ENCODE measurements around the gene FAM181A.

Gene FAM181A

DNA sequence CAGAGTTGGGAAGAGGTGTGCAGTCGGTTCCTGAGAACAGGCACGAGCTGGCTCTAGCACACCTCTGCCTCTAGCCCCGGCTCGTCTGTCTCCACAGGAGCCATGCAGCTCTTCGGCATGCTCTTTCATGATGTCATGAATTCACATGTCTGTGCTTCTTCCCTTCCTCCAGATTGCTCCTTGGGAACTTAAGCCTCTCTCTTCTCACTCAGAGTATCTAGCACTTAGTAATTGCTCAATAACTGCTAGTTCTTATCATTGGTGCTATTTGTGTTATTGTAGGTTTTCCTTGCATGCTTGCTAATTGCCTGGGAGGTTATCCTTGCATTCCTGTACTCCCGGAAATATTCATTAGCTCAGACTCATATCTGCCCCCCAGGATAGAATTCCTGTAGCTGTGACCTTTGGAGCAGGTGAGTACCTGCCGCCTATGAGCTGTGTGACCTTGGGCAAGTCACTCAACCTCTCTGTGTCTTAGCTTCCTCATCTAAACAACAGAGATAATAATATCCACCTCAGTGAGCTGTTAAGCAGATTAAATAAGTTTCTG, 19.5 kb downstream of the FAM181A start:
- no peaks in the 10 kb centered on the region for H3K27me3 Mint-ChIP-seq
- peaks cover 70% of the 10 kb centered on the region for H3K36me3 Mint-ChIP-seq (ENCODE audit: low read depth)
- H3K9me3 Mint-ChIP-seq, result no peaks in the 10 kb centered on the region
- H3K4me3 Mint-ChIP-seq, result no peak overlapping the region
- H3K27ac Mint-ChIP-seq, result no peak overlapping the region
- peaks cover 20% of the 10 kb centered on the region for H3K4me1 Mint-ChIP-seq (ENCODE audit: low read depth)
- DNase-seq, result no peak

DNA sequence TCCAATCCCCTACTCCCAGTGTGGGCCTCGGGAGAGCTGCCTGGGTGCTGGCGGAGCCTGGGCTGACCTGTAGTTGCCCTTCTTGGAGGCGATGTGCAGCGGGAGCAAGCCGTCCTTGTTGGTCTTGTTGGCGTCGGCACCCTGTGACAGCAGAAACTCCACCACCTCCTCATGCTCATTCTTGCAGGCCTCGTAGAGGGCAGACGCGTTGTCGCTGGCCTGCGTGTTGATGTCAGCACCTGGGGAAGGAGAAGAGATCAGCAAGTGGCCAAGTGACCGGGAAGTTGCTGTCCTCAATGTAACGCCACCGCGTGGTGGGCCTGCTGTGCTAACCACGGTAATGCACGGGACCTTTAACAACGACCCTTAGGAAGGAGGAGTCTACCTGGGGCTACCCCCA, 20.1 kb downstream of the FAM181A start:
- Mint-ChIP-seq H3K9me3 (no peaks in the 10 kb centered on the region), H3K4me3 (no peak overlapping the region), H3K4me1 (ENCODE audit: low read depth) (peaks cover 25% of the 10 kb centered on the region), H3K36me3 (ENCODE audit: low read depth) (peaks cover 67% of the 10 kb centered on the region), H3K27ac (no peak overlapping the region), H3K27me3 (no peaks in the 10 kb centered on the region)
- DNase-seq, result no peak

DNA sequence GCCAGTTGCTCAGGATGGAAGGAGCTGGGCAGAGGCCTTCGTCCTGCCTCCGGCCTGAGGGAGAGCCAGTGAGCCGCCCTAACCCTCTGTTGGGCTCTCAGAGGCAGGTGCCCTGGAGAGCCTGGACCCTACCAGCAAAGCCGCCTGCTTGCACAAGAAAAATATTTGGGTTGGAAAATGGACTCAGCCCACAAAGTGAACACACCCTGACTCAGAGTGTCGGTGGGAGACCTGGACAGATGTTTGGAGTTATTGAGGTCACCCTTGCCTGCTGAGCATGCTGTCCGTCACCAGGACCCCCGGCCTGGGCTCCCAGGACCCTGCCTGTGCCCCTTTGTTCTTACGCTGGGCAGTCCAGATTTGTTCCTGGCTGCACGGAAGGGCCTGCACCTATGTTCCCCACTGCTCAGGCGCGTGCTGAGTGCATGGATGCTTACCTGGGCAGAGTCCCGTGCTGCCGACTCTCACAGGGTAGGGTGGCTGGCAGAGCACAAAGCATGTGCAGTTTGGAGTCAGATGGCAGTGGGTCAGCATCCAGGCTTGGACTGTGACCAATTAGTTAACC, 22.4 kb downstream of the FAM181A start:
- no peak overlapping the region for H3K27ac Mint-ChIP-seq
- no peak overlapping the region for H3K4me3 Mint-ChIP-seq
- no peaks in the 10 kb centered on the region for H3K9me3 Mint-ChIP-seq

DNA sequence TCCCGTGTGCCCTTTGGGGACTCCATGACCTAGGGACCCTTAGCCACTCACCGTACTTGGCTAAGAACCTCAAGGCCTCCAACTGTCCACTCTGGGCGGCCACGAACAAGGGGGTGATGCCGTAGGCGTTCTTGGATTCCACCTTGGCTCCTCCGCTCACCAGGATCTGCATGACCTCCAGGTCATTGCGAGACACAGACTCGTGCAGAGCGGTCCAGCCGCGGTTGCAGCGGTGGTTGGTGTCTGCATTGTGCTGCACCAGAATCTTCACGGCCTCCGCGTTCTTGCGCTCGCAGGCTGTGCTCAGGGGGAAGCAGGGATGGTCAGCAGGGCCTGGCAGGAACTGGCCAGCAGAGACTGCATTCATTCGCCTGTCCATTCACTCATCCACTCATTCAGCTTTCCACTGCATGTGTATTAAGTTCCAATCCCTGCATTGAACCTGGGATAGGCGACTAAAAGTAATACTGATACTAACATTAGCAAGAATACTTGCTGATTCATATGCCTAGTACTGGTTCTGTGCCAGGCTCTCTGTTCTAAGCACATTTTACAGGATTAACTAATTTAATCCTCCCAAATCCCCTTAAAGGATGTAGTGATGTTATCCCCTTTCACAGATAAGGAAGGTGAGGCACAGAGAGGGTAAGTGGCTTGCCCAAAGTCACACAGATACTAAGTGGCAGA, 23.9 kb downstream of the FAM181A start:
- Mint-ChIP-seq H3K27me3 (no peaks in the 10 kb centered on the region), H3K4me3 (no peak overlapping the region), H3K36me3 (ENCODE audit: low read depth) (peaks cover 70% of the 10 kb centered on the region), H3K9me3 (no peaks in the 10 kb centered on the region), H3K4me1 (ENCODE audit: low read depth) (peaks cover 62% of the 10 kb centered on the region), H3K27ac (peak overlapping the region; percentile 56)
- DNase-seq, result no peak

More for the DNA sequence above, 22.4 kb downstream of the FAM181A start:
- Mint-ChIP-seq H3K27me3 (no peaks in the 10 kb centered on the region), H3K36me3 (ENCODE audit: low read depth) (peaks cover 70% of the 10 kb centered on the region), H3K4me1 (ENCODE audit: low read depth) (peaks cover 47% of the 10 kb centered on the region)
- no peak for DNase-seq

DNA sequence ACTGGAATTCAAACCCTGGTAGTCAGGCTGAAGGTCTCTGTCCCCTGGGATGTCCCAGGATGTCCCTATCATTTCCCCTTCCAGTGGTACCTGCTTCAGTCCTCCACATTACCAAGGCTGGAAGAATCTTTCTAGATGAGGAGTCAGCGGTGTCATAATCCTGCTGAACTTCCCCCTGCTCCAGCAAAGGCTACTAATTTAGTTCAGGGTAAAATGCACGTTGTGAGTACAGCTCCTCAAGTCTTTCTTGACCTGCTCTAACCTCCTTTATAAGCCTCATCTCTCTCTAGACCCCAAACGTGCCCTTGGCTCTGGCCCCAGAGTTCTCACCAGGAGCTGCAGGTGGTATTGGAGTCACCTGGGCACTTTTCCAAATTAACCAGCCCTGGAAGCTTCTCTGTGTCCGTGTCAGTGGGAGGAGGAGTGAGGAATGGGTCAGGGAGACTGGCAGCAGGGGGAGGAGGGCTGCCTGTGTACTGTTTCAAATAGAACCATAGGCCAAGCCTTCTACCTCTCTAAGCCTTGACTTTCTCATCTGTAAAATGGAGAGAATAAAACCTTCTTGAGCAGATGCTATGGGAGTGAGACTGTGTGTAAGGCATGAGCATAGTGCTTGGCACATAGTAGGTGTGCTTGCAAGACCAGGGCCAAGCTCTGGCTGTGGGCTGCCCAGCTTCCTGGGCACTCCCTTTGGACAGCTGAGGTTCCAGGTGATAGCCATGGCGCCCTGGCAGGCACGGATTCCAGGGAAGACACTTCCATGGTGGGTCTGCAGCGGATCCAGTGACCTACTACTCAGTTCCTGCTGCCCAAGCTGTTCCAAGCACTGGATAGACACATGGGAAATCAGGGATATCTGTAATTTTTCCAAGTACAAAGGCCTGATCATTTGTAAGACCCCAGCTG, 24.7 kb downstream of the FAM181A start:
- H3K27me3 Mint-ChIP-seq, result no peaks in the 10 kb centered on the region
- H3K4me1 Mint-ChIP-seq (ENCODE audit: low read depth), result peaks cover 68% of the 10 kb centered on the region
- no peak for DNase-seq
- H3K4me3 Mint-ChIP-seq, result no peak overlapping the region
- peak overlapping the region; percentile 56 for H3K27ac Mint-ChIP-seq
- no peaks in the 10 kb centered on the region for H3K9me3 Mint-ChIP-seq
- H3K36me3 Mint-ChIP-seq (ENCODE audit: low read depth), result peaks cover 64% of the 10 kb centered on the region

DNA sequence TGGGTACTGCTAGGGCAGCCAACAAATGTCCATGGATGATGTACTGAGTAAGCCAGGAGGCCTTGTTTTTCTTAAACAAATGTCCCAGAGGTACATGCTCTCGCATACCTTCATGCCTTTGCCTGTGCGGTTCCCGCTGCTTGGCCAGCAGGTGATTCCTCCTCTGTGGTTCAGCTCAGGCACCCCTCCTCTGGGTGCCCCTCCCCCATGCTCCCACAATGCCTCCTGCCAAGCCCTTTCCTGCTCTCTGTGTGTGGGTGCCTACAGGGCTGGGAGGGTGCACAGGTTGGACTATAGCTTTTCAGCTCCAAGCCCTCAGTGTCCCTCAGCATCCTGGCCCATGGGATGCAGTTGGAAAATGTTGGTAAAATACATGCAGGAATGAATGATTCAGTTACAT, 25.7 kb downstream of the FAM181A start:
- Mint-ChIP-seq H3K4me1 (ENCODE audit: low read depth) (peaks cover 77% of the 10 kb centered on the region), H3K36me3 (ENCODE audit: low read depth) (peaks cover 63% of the 10 kb centered on the region), H3K27me3 (no peaks in the 10 kb centered on the region), H3K27ac (peak overlapping the region; percentile 6), H3K9me3 (no peaks in the 10 kb centered on the region), H3K4me3 (peak overlapping the region; percentile 82)
- DNase-seq, result no peak

DNA sequence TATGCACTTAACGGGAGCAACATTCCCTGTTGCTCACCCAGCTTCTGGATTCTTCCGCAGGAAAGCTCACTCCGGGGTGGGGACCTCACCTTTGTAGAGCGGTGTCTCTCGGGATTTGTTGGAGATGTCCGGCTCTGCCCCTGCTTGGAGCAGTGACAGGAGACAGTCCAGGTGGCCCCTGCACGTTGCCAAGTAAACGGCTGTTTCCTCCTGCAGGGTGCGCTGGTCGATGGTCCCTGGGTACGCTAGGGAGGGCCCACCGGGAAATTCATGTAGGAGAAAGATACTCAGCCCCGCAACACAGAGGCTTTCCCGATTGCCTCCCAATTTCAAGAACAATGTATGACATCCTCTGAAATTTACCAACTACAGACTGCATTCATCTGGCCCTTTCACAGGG, 26.1 kb downstream of the FAM181A start:
- peaks cover 64% of the 10 kb centered on the region for H3K36me3 Mint-ChIP-seq (ENCODE audit: low read depth)
- DNase-seq, result no peak
- H3K9me3 Mint-ChIP-seq, result no peaks in the 10 kb centered on the region
- H3K4me3 Mint-ChIP-seq, result peak overlapping the region; percentile 82
- H3K27ac Mint-ChIP-seq, result no peak overlapping the region
- H3K27me3 Mint-ChIP-seq, result no peaks in the 10 kb centered on the region
- peaks cover 82% of the 10 kb centered on the region for H3K4me1 Mint-ChIP-seq (ENCODE audit: low read depth)

DNA sequence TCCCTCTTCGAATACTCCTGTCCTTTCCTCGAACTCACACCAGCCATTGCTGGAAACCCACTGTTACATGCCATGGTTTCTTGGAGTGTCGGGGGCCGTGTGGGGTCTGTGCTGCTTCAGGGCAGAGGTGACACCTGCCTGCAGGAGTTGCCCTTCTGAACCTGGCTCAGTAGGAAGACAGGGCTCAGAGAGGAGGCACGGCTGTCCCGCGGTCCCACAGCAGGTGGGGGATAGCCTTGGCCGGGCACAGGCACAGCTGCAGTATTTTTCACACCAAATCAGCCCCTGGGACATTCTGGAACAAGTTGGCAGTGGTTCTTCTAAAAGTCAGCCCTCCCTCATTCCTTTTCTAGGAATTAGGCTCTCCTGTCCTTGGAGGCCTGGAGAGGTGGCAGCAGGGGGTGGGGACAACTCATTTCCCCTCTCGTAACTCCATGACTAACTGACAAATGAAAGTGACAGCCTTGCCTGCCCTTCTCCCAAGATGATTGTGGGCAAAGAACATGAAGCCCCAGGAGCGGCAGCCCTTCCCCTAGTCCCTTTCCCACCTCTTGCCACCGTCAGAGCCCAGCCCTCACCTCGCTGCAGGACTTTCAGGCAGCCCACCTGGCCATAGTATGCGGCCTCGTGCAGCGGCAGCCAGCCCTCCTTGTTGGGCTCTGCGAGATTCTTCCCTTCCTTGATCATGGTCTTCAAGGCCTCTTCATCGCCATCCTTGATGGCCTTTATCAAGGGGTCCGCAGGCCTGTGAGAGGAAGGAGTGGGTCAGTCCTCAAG, 26.8 kb downstream of the FAM181A start:
- H3K27ac Mint-ChIP-seq, result peak overlapping the region; percentile 97
- H3K4me1 Mint-ChIP-seq (ENCODE audit: low read depth), result peaks cover 88% of the 10 kb centered on the region
- H3K4me3 Mint-ChIP-seq, result peak overlapping the region; percentile 82
- no peaks in the 10 kb centered on the region for H3K9me3 Mint-ChIP-seq
- DNase-seq, result no peak
- no peaks in the 10 kb centered on the region for H3K27me3 Mint-ChIP-seq
- H3K36me3 Mint-ChIP-seq (ENCODE audit: low read depth), result peaks cover 63% of the 10 kb centered on the region

DNA sequence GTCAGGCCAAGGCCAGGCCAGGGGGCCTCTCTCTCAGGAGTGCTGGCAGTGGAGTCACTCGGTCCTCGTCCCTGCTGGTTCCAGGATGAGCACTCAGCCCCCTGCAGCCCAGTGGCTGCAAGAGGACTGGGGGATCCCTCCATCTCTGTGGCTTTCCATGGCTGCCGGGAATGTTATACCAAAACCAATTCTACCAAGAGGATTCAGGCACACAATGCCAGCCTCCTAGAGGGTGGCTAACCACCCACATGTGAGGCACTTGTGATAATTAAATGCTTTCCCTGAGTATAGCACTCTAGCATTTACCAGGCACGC, 27.3 kb downstream of the FAM181A start:
- H3K36me3 Mint-ChIP-seq (ENCODE audit: low read depth), result peaks cover 62% of the 10 kb centered on the region
- no peaks in the 10 kb centered on the region for H3K9me3 Mint-ChIP-seq
- peak overlapping the region; percentile 82 for H3K4me3 Mint-ChIP-seq
- no peaks in the 10 kb centered on the region for H3K27me3 Mint-ChIP-seq
- DNase-seq, result no peak
- peaks cover 94% of the 10 kb centered on the region for H3K4me1 Mint-ChIP-seq (ENCODE audit: low read depth)
- H3K27ac Mint-ChIP-seq, result peak overlapping the region; percentile 97

DNA sequence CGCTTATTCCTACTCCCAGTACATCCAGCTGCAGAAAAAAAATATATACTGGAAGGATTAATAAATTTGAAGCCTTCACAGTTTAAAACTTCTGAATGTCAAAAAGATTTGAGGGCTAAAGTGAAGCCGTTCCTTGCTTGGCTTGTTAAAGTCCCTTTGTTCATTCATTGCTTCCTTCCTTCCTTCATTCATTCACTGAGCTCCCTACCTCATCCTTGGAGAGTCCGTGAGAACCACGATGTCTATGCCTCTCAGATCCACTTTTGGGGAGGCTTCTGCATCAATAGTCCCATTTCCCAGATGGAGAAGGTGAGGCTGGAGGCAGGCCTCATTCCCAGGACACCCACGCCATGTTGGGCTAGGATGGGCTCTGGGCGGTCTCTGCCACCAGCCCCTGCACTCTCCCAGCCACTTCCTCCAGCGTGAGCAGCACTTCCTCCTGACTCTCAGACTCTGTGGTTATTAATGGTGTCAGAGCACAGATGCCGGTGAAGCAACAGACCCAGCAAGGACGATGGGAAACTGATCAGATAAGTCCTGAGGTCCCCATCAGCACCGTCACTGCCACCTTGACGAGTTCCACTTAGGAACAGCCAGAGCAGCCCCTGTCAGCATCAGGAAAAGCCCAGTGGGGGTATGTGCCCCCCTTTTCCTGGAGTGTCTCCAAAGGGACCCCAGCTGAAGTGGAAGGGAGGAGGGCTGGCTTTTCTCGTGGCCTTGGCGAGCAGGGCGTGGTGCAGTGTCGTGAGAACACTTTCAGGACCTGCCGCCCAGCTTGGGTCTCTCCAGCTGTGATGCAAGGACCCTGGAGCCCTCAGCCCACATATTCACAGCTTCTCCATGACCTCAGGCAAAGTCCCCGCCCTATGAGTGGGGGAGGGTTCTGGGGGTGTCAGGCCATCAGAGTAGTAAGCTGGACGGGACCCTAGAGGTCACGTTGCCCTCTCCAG, 28.0 kb downstream of the FAM181A start:
- no peaks in the 10 kb centered on the region for H3K27me3 Mint-ChIP-seq
- peak; percentile 69 for DNase-seq
- peak overlapping the region; percentile 82 for H3K4me3 Mint-ChIP-seq
- H3K36me3 Mint-ChIP-seq (ENCODE audit: low read depth), result peaks cover 58% of the 10 kb centered on the region
- H3K4me1 Mint-ChIP-seq (ENCODE audit: low read depth), result peaks cover 98% of the 10 kb centered on the region
- H3K9me3 Mint-ChIP-seq, result no peaks in the 10 kb centered on the region
- peak overlapping the region; percentile 97 for H3K27ac Mint-ChIP-seq

DNA sequence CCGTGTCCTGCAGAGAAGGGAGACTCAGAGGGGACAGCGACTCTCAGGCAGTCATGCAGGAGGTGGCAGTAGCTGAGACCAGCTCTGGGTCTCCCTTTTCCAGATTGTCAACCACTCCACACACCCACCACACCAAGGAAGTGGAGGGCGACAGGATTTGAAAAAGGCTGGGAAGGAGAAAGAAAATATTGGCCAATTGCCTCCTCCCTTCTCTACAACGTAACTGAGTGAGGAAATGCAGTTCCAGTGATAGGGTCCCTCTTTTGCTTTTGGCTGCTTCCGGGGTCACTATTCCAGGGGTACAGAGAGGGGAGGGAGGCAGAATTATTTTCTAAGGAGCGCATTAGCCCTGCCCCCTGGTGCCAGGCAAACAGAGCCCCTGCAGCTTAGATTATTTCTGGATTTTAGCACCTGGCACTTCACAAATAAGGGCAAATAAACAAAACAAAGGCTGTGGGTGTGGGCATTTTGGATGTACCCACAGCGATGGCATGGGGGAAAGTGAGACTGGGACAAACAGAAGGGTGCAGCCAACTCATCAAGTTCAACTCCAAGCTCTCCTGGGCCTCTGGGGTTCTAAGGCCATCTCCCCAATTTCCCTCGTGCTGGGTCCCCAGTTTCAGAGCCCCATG, 28.8 kb downstream of the FAM181A start:
- H3K27ac Mint-ChIP-seq, result peak overlapping the region; percentile 97
- no peak for DNase-seq
- H3K36me3 Mint-ChIP-seq (ENCODE audit: low read depth), result peaks cover 50% of the 10 kb centered on the region
- H3K27me3 Mint-ChIP-seq, result no peaks in the 10 kb centered on the region
- no peaks in the 10 kb centered on the region for H3K9me3 Mint-ChIP-seq
- H3K4me1 Mint-ChIP-seq (ENCODE audit: low read depth), result peaks cover 96% of the 10 kb centered on the region
- peak overlapping the region; percentile 82 for H3K4me3 Mint-ChIP-seq

DNA sequence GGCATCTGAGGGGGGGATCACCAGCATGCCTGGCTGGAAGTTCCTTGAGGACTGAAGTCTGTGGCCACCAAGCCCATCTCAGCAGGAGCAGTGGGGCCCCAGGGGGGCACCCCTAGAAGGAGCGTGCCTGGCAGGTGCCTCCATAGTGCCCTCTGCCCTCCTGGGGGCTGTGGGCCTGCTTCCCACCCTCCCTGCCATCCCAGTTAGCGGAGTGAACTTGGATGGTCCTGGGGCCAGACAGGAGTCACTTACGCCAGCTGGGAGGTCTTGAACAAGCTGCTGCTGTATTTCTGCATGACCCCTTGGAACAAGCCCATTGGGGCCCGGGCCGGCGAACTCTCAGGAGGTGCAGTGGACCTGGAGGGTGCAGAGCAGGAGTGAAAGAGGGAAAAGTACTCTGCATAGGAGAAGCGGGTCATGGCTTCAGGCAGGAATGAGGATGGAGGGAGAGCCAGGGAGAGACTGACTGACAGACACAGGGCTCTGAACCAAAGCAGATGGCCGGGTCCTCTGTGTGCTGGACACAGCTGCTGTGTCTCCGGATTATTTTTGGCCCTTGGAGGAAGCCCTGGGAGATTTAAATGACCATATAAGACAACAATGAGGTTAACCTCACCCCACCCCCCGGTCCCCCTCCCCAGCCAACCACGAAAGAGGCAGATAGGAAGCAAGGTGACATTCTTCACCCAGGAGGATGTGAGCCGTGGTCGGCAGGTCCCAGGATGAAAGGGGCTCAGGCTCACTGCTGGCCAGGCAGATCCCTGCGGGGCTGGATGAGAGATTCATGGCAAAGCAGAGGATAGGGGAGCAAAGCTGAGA, 29.6 kb downstream of the FAM181A start:
- Mint-ChIP-seq H3K9me3 (no peaks in the 10 kb centered on the region), H3K36me3 (ENCODE audit: low read depth) (peaks cover 50% of the 10 kb centered on the region), H3K27ac (peak overlapping the region; percentile 97), H3K4me1 (ENCODE audit: low read depth) (peaks cover 96% of the 10 kb centered on the region), H3K27me3 (no peaks in the 10 kb centered on the region), H3K4me3 (peak overlapping the region; percentile 82)
- peak; percentile 57 for DNase-seq
